Inferior parietal cortex (tissue), 1 donor: ENCODE data around the gene CTU1.

Source experiments
- DNase-seq: peaks from one replicate; pipeline ENCODE4 v3.0.0-alpha.2; 2016; ENCODE audit errors: extremely low spot score

The CTU1 gene

DNA sequence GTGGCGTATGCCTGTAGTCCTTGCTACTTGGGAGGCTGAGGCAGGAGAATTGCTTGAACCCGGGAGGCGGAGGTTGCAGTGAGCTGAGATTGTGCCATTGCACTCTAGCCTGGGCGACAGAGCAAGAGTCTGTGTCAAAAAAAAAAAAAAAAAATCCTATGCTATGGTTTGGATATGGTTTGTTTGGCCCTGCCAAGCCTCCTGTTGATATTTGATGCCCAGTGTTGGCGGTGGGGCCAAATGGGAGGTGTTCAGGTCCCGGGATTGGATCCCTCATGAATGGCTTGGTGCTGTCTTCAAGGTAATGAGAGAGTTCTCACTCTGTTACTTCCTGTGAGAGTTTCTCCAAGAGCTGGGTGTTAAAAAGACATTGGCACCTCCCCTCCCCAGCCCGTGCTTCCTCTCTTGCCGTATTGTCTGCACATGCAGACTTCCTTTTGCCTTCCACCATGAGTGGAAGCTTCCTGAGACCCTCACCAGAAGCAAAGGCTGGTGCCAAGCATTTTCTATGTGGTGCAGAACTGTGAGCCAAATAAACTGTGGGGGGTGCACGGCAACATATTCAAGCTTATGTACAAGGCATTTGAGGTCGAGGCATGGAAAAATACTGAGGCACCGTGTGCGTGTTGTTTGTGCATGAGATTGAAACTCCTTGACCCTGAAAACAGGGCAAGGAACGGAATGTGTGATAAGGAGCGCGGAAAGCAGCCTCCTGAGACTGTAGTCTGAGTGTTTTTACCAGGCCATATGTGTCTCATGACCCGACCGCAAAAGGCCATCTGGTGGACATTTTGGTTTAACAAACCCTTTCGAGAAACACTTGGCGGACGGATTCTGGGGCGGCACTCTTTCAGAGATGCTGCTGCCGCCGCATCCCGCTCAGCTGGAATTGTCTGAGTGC is 23.8 kb upstream of the CTU1 start:
- peak; percentile 17 for DNase-seq

DNA sequence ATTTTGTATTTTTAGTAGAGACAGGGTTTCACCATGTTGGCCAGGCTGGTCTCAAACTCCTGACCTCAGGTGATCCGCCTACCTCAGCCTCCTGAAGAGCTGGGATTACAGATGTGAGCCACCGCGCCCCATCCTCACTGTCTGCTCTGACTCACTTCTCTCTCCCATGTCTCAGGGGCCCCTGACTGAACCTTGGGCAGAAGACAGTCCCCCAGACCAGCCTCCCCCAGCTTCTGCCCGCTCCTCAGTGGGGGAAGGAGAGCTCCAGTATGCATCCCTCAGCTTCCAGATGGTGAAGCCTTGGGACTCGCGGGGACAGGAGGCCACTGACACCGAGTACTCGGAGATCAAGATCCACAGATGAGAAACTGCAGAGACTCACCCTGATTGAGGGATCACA is 21.5 kb upstream of the CTU1 start:
- DNase-seq = no peak

DNA sequence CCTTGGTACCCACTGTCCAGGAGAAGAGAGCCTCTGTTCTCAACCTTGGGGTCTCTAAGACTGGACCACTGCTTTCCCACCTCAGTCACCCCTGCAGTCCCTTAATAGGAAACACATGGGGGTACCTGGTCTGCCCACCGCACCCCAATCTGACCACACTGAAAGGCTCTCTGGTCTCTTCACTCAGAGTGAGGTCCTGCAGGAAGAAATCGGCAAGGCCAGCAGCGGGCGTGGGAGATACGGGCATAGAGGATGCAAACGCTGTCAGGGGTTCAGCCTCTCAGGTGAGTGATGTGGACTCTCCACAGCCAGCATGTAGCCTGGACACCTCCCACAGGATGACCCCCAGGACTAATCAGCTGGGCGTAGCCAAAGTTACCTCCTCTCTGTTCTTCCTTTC is 20.0 kb upstream of the CTU1 start:
- DNase-seq = no peak

DNA sequence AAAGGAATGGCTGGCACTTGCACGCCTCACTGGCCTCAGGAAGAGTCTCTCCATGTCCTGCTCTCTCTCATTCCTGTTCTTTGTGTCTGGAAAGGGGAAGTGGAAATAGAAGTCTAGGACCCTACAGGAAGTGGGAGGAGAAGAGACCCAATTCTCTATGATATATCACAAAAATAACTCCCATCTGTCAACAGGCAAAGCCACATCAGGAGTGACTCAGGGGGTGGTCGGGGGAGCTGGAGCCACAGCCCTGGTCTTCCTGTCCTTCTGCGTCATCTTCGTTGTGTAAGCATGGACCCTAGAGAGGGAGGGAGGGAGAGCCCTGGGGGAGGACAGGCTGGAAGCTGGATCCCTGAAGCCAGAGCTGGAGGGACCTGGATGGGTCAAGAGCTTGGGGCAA is 19.5 kb upstream of the CTU1 start:
- no peak for DNase-seq

GRCh38 chr19:51127032-51127431 is 18.8 kb upstream of the CTU1 start:
- DNase-seq = no peak

DNA sequence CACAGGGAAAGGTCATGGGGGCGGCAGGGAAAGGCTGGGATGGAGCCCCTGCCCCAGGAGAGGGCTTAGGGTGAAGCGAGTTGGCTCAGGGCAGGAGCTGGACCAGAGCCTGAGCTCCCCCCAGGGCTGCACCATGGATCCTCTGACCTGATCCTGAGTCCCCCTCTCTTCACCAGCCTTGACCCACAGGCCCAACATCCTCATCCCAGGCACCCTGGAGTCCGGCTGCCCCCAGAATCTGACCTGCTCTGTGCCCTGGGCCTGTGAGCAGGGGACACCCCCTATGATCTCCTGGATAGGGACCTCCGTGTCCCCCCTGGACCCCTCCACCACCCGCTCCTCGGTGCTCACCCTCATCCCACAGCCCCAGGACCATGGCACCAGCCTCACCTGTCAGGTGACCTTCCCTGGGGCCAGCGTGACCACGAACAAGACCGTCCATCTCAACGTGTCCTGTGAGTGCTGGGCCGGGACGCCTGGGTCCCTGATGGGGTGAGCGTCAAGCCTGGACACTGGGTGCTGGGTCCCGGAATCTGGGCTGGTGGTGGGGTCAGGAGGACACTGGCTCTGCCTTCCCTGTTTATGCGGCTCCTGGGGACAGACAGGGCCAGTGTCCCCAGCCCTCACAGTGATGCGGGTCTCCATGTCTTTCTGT is 17.3 kb upstream of the CTU1 start:
- no peak for DNase-seq

DNA sequence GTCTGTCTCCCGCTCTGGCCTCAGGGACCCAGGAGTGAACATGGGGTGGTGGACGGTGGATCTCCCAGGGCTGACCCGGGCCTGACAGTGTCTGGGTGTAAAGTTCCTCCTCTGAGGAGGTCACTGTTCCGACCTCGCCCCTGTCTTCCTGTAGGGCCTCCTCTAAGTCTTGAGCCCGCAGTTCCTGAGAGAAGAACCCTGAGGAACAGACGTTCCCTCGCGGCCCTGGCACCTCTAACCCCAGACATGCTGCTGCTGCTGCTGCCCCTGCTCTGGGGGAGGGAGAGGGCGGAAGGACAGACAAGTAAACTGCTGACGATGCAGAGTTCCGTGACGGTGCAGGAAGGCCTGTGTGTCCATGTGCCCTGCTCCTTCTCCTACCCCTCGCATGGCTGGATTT is 16.5 kb upstream of the CTU1 start, which contains the start of gene SIGLEC9:
SIGLEC9 (plus strand) TSS at position 178 of the 400 bp plus-strand sequence; CDS start at position 247, 69 bp downstream.
- no peak for DNase-seq

GRCh38 chr19:51124216-51124615 is 16.0 kb upstream of the CTU1 start:
- no peak for DNase-seq

DNA sequence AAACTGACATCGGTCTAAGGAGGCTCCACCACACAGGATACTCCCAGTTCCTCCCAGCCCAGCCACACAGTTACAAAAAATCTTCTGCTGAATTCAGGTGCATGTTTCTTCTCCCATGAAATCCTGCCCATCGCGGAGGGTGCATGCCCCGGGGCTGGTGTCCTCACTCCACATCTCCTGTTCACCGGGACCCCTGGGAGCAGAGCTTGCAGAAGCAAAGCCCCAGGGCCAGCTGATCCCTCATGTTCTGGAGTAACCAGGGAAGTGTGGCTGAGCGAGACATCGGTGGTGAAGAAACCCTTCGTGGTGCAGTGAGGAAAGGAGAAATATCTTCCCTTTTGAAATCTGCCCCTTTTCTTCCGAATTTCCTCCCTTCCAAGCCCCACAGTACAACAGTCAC is 15.6 kb upstream of the CTU1 start:
- DNase-seq = no peak

GRCh38 chr19:51123381-51123800 is 15.2 kb upstream of the CTU1 start:
- no peak for DNase-seq

DNA sequence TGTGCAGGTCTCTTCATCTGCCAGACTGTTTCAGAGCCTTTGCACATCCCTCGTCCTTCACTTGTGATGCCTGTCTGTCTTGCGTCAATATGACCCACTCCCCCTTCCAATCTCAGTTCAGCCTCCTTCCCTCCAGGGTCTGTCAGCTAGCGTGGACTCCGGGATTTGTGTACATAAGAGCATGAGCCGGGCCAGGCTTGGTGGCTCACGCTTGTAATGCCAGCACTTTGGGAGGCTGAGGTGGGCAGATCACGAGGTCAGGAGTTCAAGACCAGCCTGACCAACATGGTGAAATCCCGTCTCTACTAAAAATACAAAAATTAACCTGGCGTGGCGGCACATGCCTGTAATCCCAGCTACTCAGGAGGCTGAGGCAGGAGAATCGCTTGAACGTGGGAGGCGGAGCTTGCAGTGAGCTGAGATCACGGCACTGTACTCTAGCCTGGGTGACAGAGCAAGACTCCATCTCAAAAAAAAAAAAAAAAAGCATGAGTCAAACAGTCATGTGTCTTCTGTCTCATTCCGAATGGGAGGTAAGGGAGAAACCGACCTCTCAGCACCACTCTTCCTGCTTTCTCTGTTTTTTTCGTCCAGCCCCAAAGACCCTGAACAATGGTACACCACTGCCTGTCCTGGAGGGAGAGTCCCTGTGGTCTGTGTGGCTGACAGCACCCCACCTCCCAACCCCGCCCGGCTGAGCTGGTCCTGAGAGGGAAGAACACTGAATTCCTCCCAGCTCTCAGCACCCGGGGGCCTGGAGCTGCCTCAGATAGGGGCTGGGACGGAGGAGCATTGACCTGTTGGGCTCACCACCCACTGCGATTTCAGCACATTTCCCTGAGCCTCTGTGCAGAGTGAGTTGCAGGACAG is 14.1 kb upstream of the CTU1 start:
- DNase-seq = no peak

DNA sequence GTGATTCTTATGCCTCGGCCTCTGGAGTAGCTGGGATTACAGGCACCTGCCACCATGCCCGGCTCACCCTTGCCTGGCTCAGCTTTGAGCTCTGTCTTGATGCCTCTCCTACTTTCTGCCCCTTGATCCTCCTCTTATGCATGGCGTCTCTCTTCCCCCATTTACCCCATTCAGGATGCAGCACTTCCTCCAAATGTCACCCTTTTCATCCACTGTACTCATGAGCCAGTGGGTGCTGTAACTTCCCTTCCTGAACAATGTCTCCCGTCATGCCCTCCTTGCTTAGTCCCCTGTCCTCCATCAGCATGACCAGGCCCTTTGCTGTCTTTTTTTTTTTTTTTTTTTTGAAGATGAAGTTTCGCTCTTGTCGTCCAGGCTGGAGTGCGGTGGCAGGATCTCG is 13.0 kb upstream of the CTU1 start:
- no peak for DNase-seq

DNA sequence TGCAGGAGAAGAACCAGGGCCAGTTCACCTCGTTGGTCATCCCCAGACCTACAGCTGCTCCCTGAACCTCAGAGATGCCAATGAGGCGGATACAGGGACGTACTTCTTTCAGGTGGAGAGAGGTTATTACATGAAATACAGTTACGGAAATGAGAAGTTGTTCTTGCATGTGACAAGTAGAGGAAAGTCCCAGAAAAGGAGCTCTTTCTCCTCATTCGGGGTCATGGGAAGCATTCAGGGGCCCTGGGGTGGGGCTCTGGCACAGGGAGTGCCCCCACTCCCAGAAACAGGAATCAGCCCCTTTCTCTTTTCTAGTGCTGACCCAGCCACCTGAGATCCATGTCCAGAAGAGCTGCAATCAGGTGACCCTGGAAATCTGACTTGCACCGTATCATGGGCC is 12.0 kb upstream of the CTU1 start:
- DNase-seq = no peak

DNA sequence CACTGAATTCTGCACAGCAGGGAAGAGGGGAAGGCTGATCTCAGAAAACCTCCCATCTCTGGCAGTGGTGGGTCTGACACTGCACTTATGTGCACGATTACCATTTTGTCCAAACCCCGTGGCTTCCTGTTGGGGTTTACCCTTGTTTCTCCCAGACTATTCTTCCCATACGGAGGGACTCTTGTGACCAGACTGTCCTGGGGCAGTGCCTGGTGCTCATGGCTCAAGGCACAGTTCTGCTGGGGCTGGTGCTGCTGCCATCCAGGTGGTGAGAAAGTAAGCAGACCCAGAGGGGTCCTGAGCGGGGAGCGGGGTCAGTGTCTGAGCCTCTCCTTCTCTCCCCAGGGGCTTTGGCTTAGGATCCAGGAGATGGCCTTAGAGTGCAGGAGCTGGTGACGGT is 11.4 kb upstream of the CTU1 start:
- no peak for DNase-seq

DNA sequence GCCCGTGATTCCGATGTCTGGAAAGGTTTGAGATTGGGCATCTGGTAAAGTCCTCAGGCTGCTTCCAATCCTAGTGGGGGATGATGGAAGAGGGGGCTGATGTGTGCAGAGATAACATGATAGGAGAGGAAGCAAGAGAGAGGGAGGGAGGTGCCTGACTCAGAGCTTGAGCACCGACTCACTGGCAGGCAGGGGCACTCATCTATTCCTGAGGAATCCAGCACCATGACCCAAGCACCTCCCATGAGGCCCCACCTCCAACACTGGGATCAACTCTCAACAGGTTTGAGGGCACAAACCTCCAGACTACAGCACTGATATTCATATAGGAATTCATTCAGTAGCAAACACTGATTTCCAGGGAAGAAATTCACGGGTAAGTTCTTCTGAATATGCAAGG is 10.9 kb upstream of the CTU1 start:
- DNase-seq = no peak

GRCh38 chr19:51116736-51117286 is 8.6 kb upstream of the CTU1 start:
- no peak for DNase-seq

GRCh38 chr19:51114087-51114729 is 6.0 kb upstream of the CTU1 start:
- no peak for DNase-seq

GRCh38 chr19:51111606-51112005 is 3.4 kb upstream of the CTU1 start:
- no peak for DNase-seq

DNA sequence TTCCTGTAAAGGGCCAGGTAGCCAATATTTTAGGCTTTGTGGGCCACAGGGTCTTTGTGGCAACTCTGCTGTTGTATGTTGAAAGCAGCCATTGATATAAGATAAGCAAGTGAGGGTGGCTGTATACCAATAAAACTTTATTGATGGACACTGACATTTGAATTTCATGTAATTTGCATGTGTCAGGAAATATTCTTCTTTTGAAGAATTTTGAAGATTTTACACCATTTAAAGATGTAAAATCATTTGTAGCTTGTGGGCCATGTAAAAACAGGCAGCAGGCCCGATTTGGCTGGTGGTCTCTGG is 2.4 kb upstream of the CTU1 start:
- DNase-seq = no peak

DNA sequence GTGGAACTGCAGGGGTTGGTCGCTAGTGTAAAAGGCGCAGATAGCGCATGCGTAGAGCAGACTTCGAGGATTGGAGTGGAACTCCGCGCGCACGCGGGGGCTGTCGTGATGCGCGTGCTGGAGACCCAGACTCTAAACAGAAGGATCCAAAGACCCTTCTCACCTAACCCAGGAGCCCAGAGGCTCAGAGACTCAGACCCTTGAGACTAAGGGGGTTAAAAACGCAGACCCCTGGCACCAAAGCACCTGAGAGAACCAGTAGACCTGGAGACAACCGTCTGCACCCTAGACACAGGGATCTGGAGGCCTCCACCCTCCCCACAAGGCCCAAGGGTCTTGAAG is 567 bp upstream of the CTU1 start:
- DNase-seq = no peak

GRCh38 chr19:51107406-51108065 is 673 bp downstream of the CTU1 start:
- no peak for DNase-seq
